HEK293 (cell line): ENCODE measurements around the gene MSI2.

Source experiments
- CTCF ChIA-PET: fragments of 350-600 bp; formaldehyde crosslinking; extraction: SDS; loops from one replicate; lab custom pipeline; 2021; ENCODE audit warnings: antibody characterized with exemption; lab: Yijun Ruan, JAX
- POLR2A ChIA-PET: fragments of 300-600 bp; formaldehyde crosslinking; extraction: SDS; loops from one replicate; lab custom pipeline; 2020; ENCODE audit warnings: antibody characterized with exemption, inconsistent platforms; lab: Yijun Ruan, JAX
- H3K27ac ChIP-seq: fragments of 200-500 bp; sonication (Bioruptor generic); 2 replicates; pipeline ENCODE4 v1.5.1; 2014; ENCODE audit warnings: low read depth, low read length, control low read depth, inconsistent platforms; ENCODE audit errors: extremely low read depth
- H3K36me3 ChIP-seq, 2 experiments: fragments of 200-500 bp in 1 of 2; sonication (Bioruptor generic) in 1 of 2; 1 replicate in 1 of 2; 2 replicates in 1 of 2; pipeline ENCODE4 v1.5.1; 2014 to 2017; ENCODE audit warnings: inconsistent platforms in 2 of 2, low read length in 2 of 2; ENCODE audit not compliant: control insufficient read depth in 2 of 2, insufficient read depth in 1 of 2
- H3K4me1 ChIP-seq: fragments of 200-500 bp; sonication (Bioruptor generic); 2 replicates; pipeline ENCODE4 v1.5.1; 2014; ENCODE audit warnings: mild to moderate bottlenecking, low read length, inconsistent platforms; ENCODE audit not compliant: control insufficient read depth, insufficient read depth
- H3K4me3 ChIP-seq: 2 replicates; pipeline ENCODE4 v1.5.1; 2011; ENCODE audit warnings: low read depth, mild to moderate bottlenecking, control low read depth, low read length, moderate library complexity
- H3K9me3 ChIP-seq: fragments of 200-500 bp; sonication (Bioruptor generic); 2 replicates; pipeline ENCODE4 v1.5.1; 2014; ENCODE audit warnings: low read depth, low read length, inconsistent platforms; ENCODE audit not compliant: control insufficient read depth, insufficient read depth
- BCL11A ChIP-seq: fragments of 450-650 bp; formaldehyde crosslinking; IDR thresholded peaks from 2 replicates; pipeline ENCODE4 v1.5.1; 2016; ENCODE audit warnings: low read depth, missing biosample characterization, missing genetic modification characterization
- GLIS2 ChIP-seq: fragments of 450-650 bp; formaldehyde crosslinking; IDR thresholded peaks from 2 replicates; pipeline ENCODE4 v1.5.1; 2016; ENCODE audit warnings: missing biosample characterization, missing genetic modification characterization
- HOXA7 ChIP-seq: sonication (generic); formaldehyde crosslinking; IDR thresholded peaks from 2 replicates; pipeline ENCODE4 v1.8.1; 2022; ENCODE audit warnings: missing genetic modification reagents, borderline replicate concordance
- KLF10 ChIP-seq: fragments of 450-650 bp; IDR thresholded peaks from 2 replicates; pipeline ENCODE4 v1.5.1; 2018; ENCODE audit warnings: missing biosample characterization, mild to moderate bottlenecking, missing genetic modification characterization
- KLF7 ChIP-seq: fragments of 450-650 bp; formaldehyde crosslinking; IDR thresholded peaks from 2 replicates; pipeline ENCODE4 v1.5.1; 2016; ENCODE audit warnings: missing biosample characterization, missing genetic modification characterization, borderline replicate concordance
- MZF1 ChIP-seq: fragments of 450-650 bp; formaldehyde crosslinking; IDR thresholded peaks from 2 replicates; pipeline ENCODE4 v1.5.1; 2017; ENCODE audit warnings: missing biosample characterization, missing genetic modification characterization, borderline replicate concordance
- ZBTB21 ChIP-seq: fragments of 450-650 bp; formaldehyde crosslinking; IDR thresholded peaks from 2 replicates; pipeline ENCODE4 v1.5.1; 2017; ENCODE audit warnings: missing biosample characterization, missing genetic modification characterization
- ZNF10 ChIP-seq: fragments of 450-650 bp; formaldehyde crosslinking; IDR thresholded peaks from 2 replicates; pipeline ENCODE4 v1.5.1; 2017; ENCODE audit warnings: missing biosample characterization, missing genetic modification characterization
- ZNF354C ChIP-seq: fragments of 450-650 bp; formaldehyde crosslinking; IDR thresholded peaks from 2 replicates; pipeline ENCODE4 v1.5.1; 2016; ENCODE audit warnings: missing biosample characterization, missing genetic modification characterization, low read depth, borderline replicate concordance
- ZNF423 ChIP-seq: fragments of 450-650 bp; formaldehyde crosslinking; IDR thresholded peaks from 2 replicates; pipeline ENCODE4 v1.5.1; 2016; ENCODE audit warnings: missing biosample characterization, missing genetic modification characterization
- ZNF561 ChIP-seq: fragments of 450-650 bp; IDR thresholded peaks from 2 replicates; pipeline ENCODE4 v1.5.1; 2018; ENCODE audit warnings: missing biosample characterization, missing genetic modification characterization, borderline replicate concordance
- ZNF596 ChIP-seq: fragments of 450-650 bp; IDR thresholded peaks from 2 replicates; pipeline ENCODE4 v1.5.0; 2018; ENCODE audit warnings: missing biosample characterization, mild to moderate bottlenecking, missing genetic modification characterization, moderate library complexity
- ZNF600 ChIP-seq: fragments of 450-650 bp; formaldehyde crosslinking; IDR thresholded peaks from 2 replicates; pipeline ENCODE4 v1.5.1; 2016; ENCODE audit warnings: missing biosample characterization, missing genetic modification characterization
- ZNF623 ChIP-seq: fragments of 450-650 bp; formaldehyde crosslinking; IDR thresholded peaks from 2 replicates; pipeline ENCODE4 v1.5.1; 2016; ENCODE audit warnings: missing biosample characterization, missing genetic modification characterization
- ZNF654 ChIP-seq: fragments of 450-650 bp; formaldehyde crosslinking; IDR thresholded peaks from 2 replicates; pipeline ENCODE4 v1.5.1; 2016; ENCODE audit warnings: low read depth, missing biosample characterization, missing genetic modification characterization
- ZNF664 ChIP-seq: fragments of 450-650 bp; formaldehyde crosslinking; IDR thresholded peaks from 2 replicates; pipeline ENCODE4 v1.5.1; 2016; ENCODE audit warnings: missing biosample characterization, missing genetic modification characterization
- ZNF791 ChIP-seq: fragments of 450-650 bp; formaldehyde crosslinking; IDR thresholded peaks from 2 replicates; pipeline ENCODE4 v1.5.1; 2016; ENCODE audit warnings: missing biosample characterization, missing genetic modification characterization
- ZNF843 ChIP-seq: fragments of 450-650 bp; formaldehyde crosslinking; IDR thresholded peaks from 2 replicates; pipeline ENCODE4 v1.5.1; 2016; ENCODE audit warnings: missing biosample characterization, missing genetic modification characterization
- TF ChIP-seq, protein P1 (sequence below): fragments of 450-650 bp; formaldehyde crosslinking; conservative IDR thresholded peaks from 2 replicates; pipeline ENCODE4 v1.5.1; 2016; ENCODE audit warnings: low read depth, missing biosample characterization, missing genetic modification characterization
- TF ChIP-seq, protein P2 (sequence below): fragments of 450-650 bp; formaldehyde crosslinking; IDR thresholded peaks from 2 replicates; pipeline ENCODE4 v1.5.1; 2016; ENCODE audit warnings: missing biosample characterization, missing genetic modification characterization
- TF ChIP-seq, protein P3 (sequence below): fragments of 450-650 bp; formaldehyde crosslinking; IDR thresholded peaks from 2 replicates; pipeline ENCODE4 v1.5.1; 2016; ENCODE audit warnings: missing biosample characterization, missing genetic modification characterization
- TF ChIP-seq, protein P4 (sequence below): fragments of 450-650 bp; formaldehyde crosslinking; IDR thresholded peaks from 2 replicates; pipeline ENCODE4 v1.5.1; 2017; ENCODE audit warnings: missing biosample characterization, missing genetic modification characterization
- TF ChIP-seq, protein P5 (sequence below): fragments of 450-650 bp; formaldehyde crosslinking; IDR thresholded peaks from 2 replicates; pipeline ENCODE4 v1.5.1; 2016; ENCODE audit warnings: missing biosample characterization, missing genetic modification characterization, borderline replicate concordance

Gene MSI2

DNA sequence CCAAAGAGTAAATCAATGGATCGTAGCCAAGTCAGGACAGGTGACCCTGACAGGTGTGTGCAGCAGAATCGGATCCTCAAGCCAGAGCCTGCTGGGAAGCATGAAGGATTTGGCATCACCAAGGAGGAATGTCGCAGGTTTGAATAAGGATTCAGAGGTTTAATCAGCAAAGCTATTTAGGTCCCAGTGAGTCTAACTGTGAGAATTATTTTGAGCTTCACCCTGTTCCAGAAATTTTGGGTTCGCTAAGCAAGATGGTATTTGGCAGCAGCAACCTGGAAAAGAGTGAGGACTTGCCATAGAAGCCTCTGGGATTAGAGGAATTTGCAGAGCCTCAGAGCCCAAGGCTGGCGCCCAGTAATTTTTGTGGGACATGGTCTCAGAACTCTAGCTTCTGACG is 315.7 kb downstream of the MSI2 start:
- Histone ChIP-seq H3K27ac (no peak overlapping the region), H3K4me3 (no peak overlapping the region), H3K4me1 (peaks cover 18% of the 10 kb centered on the region), H3K36me3 (no peaks in the 10 kb centered on the region), H3K9me3 (no peaks in the 10 kb centered on the region)
- POLR2A ChIA-PET, result no interaction called here
- CTCF ChIA-PET, result interaction anchor here (0.6 to 1.0 kb wide), 2 partner anchors 25 to 211 kb away, joined by 3 to 5 read pairs; no protein-coding TSS in a partner anchor
- no peak for TF ChIP-seq GLIS2
- TF ChIP-seq ZBTB21 (tag by site-specific recombination), result no peak
- no peak for TF ChIP-seq HOXA7
- TF ChIP-seq ZNF423 (tag by site-specific recombination), result no peak
- TF ChIP-seq ZNF623 (tag by site-specific recombination), result no peak
- TF ChIP-seq ZNF561 (tag by site-specific recombination), result no peak
- TF ChIP-seq KLF7 (tag by site-specific recombination), result no peak
- no peak for TF ChIP-seq ZNF354C
- TF ChIP-seq, protein P1, sequence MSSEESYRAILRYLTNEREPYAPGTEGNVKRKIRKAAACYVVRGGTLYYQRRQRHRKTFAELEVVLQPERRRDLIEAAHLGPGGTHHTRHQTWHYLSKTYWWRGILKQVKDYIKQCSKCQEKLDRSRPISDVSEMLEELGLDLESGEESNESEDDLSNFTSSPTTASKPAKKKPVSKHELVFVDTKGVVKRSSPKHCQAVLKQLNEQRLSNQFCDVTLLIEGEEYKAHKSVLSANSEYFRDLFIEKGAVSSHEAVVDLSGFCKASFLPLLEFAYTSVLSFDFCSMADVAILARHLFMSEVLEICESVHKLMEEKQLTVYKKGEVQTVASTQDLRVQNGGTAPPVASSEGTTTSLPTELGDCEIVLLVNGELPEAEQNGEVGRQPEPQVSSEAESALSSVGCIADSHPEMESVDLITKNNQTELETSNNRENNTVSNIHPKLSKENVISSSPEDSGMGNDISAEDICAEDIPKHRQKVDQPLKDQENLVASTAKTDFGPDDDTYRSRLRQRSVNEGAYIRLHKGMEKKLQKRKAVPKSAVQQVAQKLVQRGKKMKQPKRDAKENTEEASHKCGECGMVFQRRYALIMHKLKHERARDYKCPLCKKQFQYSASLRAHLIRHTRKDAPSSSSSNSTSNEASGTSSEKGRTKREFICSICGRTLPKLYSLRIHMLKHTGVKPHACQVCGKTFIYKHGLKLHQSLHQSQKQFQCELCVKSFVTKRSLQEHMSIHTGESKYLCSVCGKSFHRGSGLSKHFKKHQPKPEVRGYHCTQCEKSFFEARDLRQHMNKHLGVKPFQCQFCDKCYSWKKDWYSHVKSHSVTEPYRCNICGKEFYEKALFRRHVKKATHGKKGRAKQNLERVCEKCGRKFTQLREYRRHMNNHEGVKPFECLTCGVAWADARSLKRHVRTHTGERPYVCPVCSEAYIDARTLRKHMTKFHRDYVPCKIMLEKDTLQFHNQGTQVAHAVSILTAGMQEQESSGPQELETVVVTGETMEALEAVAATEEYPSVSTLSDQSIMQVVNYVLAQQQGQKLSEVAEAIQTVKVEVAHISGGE, result no peak
- TF ChIP-seq KLF10 (tag by site-specific recombination), result no peak

DNA sequence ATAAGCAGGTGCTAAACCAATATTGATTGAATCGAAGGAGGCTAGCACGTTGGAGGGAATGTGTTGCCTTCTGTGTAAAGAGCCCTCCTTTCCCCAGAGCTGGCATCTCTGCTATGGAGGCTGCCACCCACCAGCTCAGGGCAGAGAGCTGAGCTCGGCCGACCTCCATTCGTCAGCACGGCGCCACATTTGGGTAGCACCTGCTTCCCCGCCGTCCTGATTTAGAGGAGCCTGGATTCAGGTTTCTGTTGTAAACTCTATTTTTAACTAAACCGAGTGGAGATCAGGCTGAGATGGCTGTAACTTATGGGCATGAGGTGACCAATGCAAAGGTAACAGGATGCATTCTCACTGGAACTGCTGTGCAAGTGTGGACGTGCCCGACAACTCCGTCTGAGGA is 316.3 kb downstream of the MSI2 start:
- H3K27ac ChIP-seq, result no peak overlapping the region
- ChIA-PET CTCF (interaction anchor here (1.0 kb wide), 1 partner anchor 25 kb away, joined by 5 read pairs; no protein-coding TSS in a partner anchor), POLR2A (no interaction called here)
- H3K4me3 ChIP-seq, result no peak overlapping the region
- no peaks in the 10 kb centered on the region for H3K36me3 ChIP-seq
- H3K4me1 ChIP-seq, result peaks cover 23% of the 10 kb centered on the region
- H3K9me3 ChIP-seq, result no peaks in the 10 kb centered on the region
- TF ChIP-seq ZNF843 (tag by site-specific recombination) (no peak), ZNF10 (tag by site-specific recombination) (no peak), ZNF596 (tag by site-specific recombination) (no peak), BCL11A (tag by site-specific recombination) (no peak), MZF1 (tag by site-specific recombination) (no peak), ZNF600 (tag by site-specific recombination) (no peak), ZNF654 (tag by site-specific recombination) (no peak), ZNF664 (tag by site-specific recombination) (no peak), ZNF791 (tag by site-specific recombination) (no peak), KLF10 (tag by site-specific recombination) (no peak)
- TF ChIP-seq, protein P2, sequence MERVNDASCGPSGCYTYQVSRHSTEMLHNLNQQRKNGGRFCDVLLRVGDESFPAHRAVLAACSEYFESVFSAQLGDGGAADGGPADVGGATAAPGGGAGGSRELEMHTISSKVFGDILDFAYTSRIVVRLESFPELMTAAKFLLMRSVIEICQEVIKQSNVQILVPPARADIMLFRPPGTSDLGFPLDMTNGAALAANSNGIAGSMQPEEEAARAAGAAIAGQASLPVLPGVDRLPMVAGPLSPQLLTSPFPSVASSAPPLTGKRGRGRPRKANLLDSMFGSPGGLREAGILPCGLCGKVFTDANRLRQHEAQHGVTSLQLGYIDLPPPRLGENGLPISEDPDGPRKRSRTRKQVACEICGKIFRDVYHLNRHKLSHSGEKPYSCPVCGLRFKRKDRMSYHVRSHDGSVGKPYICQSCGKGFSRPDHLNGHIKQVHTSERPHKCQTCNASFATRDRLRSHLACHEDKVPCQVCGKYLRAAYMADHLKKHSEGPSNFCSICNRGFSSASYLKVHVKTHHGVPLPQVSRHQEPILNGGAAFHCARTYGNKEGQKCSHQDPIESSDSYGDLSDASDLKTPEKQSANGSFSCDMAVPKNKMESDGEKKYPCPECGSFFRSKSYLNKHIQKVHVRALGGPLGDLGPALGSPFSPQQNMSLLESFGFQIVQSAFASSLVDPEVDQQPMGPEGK (tag by site-specific recombination), result no peak
- TF ChIP-seq, protein P3, sequence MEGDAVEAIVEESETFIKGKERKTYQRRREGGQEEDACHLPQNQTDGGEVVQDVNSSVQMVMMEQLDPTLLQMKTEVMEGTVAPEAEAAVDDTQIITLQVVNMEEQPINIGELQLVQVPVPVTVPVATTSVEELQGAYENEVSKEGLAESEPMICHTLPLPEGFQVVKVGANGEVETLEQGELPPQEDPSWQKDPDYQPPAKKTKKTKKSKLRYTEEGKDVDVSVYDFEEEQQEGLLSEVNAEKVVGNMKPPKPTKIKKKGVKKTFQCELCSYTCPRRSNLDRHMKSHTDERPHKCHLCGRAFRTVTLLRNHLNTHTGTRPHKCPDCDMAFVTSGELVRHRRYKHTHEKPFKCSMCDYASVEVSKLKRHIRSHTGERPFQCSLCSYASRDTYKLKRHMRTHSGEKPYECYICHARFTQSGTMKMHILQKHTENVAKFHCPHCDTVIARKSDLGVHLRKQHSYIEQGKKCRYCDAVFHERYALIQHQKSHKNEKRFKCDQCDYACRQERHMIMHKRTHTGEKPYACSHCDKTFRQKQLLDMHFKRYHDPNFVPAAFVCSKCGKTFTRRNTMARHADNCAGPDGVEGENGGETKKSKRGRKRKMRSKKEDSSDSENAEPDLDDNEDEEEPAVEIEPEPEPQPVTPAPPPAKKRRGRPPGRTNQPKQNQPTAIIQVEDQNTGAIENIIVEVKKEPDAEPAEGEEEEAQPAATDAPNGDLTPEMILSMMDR (tag by site-specific recombination), result no peak
- TF ChIP-seq, protein P4, sequence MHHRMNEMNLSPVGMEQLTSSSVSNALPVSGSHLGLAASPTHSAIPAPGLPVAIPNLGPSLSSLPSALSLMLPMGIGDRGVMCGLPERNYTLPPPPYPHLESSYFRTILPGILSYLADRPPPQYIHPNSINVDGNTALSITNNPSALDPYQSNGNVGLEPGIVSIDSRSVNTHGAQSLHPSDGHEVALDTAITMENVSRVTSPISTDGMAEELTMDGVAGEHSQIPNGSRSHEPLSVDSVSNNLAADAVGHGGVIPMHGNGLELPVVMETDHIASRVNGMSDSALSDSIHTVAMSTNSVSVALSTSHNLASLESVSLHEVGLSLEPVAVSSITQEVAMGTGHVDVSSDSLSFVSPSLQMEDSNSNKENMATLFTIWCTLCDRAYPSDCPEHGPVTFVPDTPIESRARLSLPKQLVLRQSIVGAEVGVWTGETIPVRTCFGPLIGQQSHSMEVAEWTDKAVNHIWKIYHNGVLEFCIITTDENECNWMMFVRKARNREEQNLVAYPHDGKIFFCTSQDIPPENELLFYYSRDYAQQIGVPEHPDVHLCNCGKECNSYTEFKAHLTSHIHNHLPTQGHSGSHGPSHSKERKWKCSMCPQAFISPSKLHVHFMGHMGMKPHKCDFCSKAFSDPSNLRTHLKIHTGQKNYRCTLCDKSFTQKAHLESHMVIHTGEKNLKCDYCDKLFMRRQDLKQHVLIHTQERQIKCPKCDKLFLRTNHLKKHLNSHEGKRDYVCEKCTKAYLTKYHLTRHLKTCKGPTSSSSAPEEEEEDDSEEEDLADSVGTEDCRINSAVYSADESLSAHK, result no peak
- TF ChIP-seq, protein P5, sequence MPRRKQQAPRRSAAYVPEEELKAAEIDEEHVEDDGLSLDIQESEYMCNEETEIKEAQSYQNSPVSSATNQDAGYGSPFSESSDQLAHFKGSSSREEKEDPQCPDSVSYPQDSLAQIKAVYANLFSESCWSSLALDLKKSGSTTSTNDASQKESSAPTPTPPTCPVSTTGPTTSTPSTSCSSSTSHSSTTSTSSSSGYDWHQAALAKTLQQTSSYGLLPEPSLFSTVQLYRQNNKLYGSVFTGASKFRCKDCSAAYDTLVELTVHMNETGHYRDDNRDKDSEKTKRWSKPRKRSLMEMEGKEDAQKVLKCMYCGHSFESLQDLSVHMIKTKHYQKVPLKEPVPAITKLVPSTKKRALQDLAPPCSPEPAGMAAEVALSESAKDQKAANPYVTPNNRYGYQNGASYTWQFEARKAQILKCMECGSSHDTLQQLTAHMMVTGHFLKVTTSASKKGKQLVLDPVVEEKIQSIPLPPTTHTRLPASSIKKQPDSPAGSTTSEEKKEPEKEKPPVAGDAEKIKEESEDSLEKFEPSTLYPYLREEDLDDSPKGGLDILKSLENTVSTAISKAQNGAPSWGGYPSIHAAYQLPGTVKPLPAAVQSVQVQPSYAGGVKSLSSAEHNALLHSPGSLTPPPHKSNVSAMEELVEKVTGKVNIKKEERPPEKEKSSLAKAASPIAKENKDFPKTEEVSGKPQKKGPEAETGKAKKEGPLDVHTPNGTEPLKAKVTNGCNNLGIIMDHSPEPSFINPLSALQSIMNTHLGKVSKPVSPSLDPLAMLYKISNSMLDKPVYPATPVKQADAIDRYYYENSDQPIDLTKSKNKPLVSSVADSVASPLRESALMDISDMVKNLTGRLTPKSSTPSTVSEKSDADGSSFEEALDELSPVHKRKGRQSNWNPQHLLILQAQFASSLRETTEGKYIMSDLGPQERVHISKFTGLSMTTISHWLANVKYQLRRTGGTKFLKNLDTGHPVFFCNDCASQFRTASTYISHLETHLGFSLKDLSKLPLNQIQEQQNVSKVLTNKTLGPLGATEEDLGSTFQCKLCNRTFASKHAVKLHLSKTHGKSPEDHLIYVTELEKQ (tag by site-specific recombination), result no peak
